HG03521 (cell line): Measurements from ENCODE around the gene DDX1.

Experiments used
- ATAC-seq: cut with Tn5 transposase; IDR thresholded peaks from one replicate; pipeline ENCODE4 v1.9.1; 2021; ENCODE audit warnings: mild to moderate bottlenecking, moderate library complexity; ENCODE audit not compliant: unreplicated experiment

Gene DDX1

GRCh38 chr2:15642815-15643500 lies 51.3 kb downstream of the DDX1 start:
- ATAC-seq = no peak

- ATAC-seq = no peak
These were observed 52.3 kb downstream of the DDX1 start for GRCh38 chr2:15643791-15644585.

GRCh38 chr2:15645300-15645699 lies 53.6 kb downstream of the DDX1 start:
- ATAC-seq = no peak

- ATAC-seq = no peak
These were observed 54.2 kb downstream of the DDX1 start for GRCh38 chr2:15645720-15646385.

- no peak for ATAC-seq
These were observed 55.0 kb downstream of the DDX1 start for GRCh38 chr2:15646661-15647060.

- no peak for ATAC-seq
These were observed 56.2 kb downstream of the DDX1 start for GRCh38 chr2:15647622-15648590.

GRCh38 chr2:15648593-15649525 lies 57.2 kb downstream of the DDX1 start:
- no peak for ATAC-seq

- ATAC-seq = no peak
These were observed 58.0 kb downstream of the DDX1 start for GRCh38 chr2:15649561-15650255.

GRCh38 chr2:15650616-15651366 lies 59.1 kb downstream of the DDX1 start:
- no peak for ATAC-seq

GRCh38 chr2:15651367-15651727 lies 59.7 kb downstream of the DDX1 start:
- ATAC-seq = no peak

GRCh38 chr2:15652252-15652651 lies 60.6 kb downstream of the DDX1 start:
- no peak for ATAC-seq

- no peak for ATAC-seq
These were observed 61.1 kb downstream of the DDX1 start for GRCh38 chr2:15652801-15653200.

- ATAC-seq = no peak
These were observed 62.4 kb downstream of the DDX1 start for GRCh38 chr2:15653806-15654726.

- ATAC-seq = no peak
These were observed 63.0 kb downstream of the DDX1 start for GRCh38 chr2:15654727-15655073.

- no peak for ATAC-seq
These were observed 63.6 kb downstream of the DDX1 start for GRCh38 chr2:15655123-15655887.

GRCh38 chr2:15656090-15656489 lies 64.4 kb downstream of the DDX1 start:
- no peak for ATAC-seq

- ATAC-seq = no peak
These were observed 66.1 kb downstream of the DDX1 start for GRCh38 chr2:15657759-15658158.
